AG04449 (cell line): Measurements from ENCODE around the gene SWSAP1.
A peak's percentile ranks its signal among the peaks of the same experiment; 100 is the strongest.

Experiments
- CTCF ChIA-PET: fragments of 350-600 bp; formaldehyde crosslinking; extraction: SDS; loops from one replicate; lab custom pipeline; 2021; ENCODE audit warnings: antibody characterized with exemption; lab: Yijun Ruan, JAX
- POLR2A ChIA-PET: fragments of 400-600, 350-600 bp; formaldehyde crosslinking; extraction: SDS; loops from one replicate; lab custom pipeline; 2020; ENCODE audit warnings: antibody characterized with exemption, inconsistent platforms; lab: Yijun Ruan, JAX
- DNase-seq: peaks from one replicate; pipeline ENCODE4 v3.0.0-alpha.2; 2010; ENCODE audit warnings: low read depth, low spot score
- H3K4me3 ChIP-seq: 2 replicates; pipeline ENCODE4 v1.5.1; 2011; ENCODE audit warnings: low read depth, mild to moderate bottlenecking, control low read depth, low read length
- CTCF ChIP-seq: IDR thresholded peaks from one replicate; pipeline ENCODE4 v1.5.1; 2011; ENCODE audit warnings: mild to moderate bottlenecking, moderate library complexity, low read length, control low read depth, inconsistent platforms; ENCODE audit not compliant: insufficient read depth; ENCODE audit errors: missing control alignments

SWSAP1 gene

DNA sequence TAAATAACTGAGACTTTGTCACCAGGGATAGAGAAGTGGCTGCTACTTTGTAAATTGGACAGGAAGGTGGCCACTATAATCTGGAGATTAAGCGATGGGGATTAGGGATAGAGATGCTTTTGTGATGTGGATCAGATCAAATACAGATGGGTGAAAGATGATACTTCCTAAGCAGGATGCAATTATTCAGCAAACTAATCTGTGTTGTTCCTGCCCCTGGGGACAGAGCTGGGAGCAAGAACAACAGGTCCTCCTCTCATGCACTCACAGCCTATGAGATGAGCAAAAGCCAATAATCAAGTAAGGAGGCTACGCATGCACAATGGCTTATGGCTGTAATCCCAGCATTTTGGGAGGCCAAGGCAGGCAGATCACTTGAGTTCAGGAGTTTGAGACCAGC lies 40.1 kb downstream of the SWSAP1 start:
- no peak overlapping the region for H3K4me3 ChIP-seq
- CTCF ChIA-PET, result interaction anchor here (1.4 to 4.5 kb wide), 2 partner anchors 28 to 34 kb away, joined by 4 to 13 read pairs; no protein-coding TSS in a partner anchor
- no peak for TF ChIP-seq CTCF
- no peak for DNase-seq
- POLR2A ChIA-PET, result no interaction called here

DNA sequence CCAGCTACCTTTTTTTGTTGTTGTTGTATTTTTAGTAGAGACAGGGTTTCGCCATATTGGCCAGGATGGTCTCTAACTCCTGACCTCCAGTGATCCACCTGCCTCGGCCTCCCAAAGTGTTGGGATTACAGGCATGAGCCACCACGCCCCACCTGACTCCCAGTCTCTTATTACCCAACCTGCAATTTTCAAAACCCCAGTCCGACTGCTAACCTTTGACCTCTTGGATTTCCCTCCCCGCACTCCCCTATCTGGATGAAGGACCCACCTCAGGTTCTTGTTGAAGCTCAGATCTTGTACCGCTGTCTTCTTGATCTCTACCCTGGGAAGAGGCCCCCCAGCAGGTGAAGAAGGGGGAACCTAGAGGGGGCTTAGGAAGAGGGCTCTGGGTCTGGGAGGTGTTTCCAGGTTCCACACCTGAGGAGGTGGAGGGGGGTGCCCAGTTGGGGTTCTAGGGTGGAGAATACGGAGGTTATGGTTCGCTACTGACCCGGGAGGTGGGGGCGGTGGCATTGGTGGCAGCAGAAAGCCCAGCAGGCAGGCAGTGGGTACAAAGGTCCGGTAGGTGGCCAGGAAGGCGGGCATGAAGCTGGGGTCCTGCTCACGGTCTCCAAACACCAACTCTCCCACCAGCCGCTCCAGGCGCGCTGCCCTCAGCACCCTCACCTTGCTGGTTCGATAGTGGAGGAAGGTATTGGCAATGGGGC lies 42.0 kb downstream of the SWSAP1 start:
- DNase-seq, result no peak
- TF ChIP-seq CTCF, result no peak
- ChIA-PET CTCF (interaction anchor here (0.8 to 1.6 kb wide), 4 partner anchors 9 to 33 kb away, joined by 3 to 6 read pairs (median 5); partner anchors contain the start of genes EPOR and PRKCSH), POLR2A (no interaction called here)
- H3K4me3 ChIP-seq, result no peak overlapping the region

- ChIA-PET POLR2A (no interaction called here), CTCF (no interaction called here)
- no peak for TF ChIP-seq CTCF
- DNase-seq, result no peak
- no peak overlapping the region for H3K4me3 ChIP-seq
These were observed 43.7 kb downstream of the SWSAP1 start for GRCh38 chr19:11418094-11418548.

- no peak for DNase-seq
- no peak for TF ChIP-seq CTCF
- ChIA-PET CTCF (interaction anchor here (0.7 to 2.2 kb wide), 5 partner anchors 16 to 125 kb away, joined by 3 to 8 read pairs (median 6); partner anchors contain the start of gene SWSAP1), POLR2A (no interaction called here)
- no peak within 1 kb of the TSS for H3K4me3 ChIP-seq
These were observed 44.4 kb downstream of the SWSAP1 start, which contains the start of gene RGL3 for GRCh38 chr19:11418549-11419506. Gene RGL3 (minus strand): TSS chr19:11419314. CDS start chr19:11419278, 36 bp downstream.

DNA sequence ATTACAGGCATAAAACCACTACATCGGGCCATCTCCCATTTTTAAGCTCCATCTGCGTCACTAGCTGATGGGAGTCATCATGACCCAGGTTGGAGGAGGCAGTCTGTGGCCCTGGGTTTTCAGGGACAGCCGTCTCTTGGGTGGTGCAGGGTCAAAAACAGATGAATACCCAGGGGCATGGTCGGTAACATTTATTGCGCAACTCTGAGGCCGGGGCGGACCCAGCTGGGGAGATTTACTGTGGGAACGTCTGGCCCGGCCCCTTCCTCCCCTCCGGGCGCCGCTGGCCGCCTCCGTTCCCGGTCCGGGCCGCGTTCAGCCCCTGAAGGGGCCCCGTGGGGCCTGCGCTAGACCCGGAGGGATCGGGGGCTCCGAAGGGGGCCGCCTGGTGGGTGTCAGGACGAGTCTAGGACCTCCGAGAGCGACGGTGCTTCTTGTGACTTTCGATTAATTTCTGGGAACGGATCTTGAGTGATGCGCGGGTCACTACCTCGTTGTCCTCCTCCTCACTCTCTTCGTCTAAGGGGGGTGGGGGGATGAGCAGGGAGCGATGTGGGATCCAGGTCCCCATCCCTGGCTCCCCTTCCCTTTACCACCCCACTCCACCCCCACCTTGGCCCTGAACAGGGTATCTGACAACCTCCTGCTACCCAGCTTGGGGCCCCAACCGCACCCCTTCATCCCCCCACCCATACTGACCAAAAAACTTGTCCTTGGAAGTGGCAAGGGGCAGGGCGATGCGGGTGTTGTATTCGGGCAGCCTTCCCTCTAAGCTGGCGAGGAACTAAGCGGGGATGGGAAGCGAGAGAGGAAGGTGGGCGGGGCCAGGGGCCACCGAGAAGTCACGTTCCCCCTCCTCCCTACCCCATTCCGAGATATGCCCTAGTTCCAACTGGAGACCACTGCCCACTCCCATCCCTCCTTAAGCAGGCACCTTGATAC lies 46.2 kb downstream of the SWSAP1 start:
- no peak for TF ChIP-seq CTCF
- POLR2A ChIA-PET, result interaction anchor here (1.0 kb wide), 1 partner anchor 46 kb away, joined by 3 read pairs; no protein-coding TSS in a partner anchor
- H3K4me3 ChIP-seq, result peak overlapping the region; percentile 15; the same call in 1 of the 2 replicates
- no peak for DNase-seq
- CTCF ChIA-PET, result interaction anchor here (0.6 to 2.5 kb wide), 9 partner anchors 10 to 40 kb away, joined by 3 to 10 read pairs (median 6); partner anchors contain the start of gene PRKCSH
